GM18505 (cell line): ENCODE data around the gene MAEA.
"Not testable (repeated sequence)": the region's sequence is repeated elsewhere in the genome, so short reads cannot be mapped to it uniquely, and the experiment has no call there.

ENCODE experiments used
- ATAC-seq: cut with Tn5 transposase; IDR thresholded peaks from one replicate; pipeline ENCODE4 v1.9.1; 2021; ENCODE audit not compliant: unreplicated experiment
- POLR2A ChIP-seq: IDR thresholded peaks from 4 replicates; pipeline ENCODE4 v1.6.1; 2011; ENCODE audit warnings: borderline replicate concordance; ENCODE audit not compliant: insufficient read depth, insufficient read length; ENCODE audit errors: extremely low read depth

The MAEA gene

GRCh38 chr4:1330761-1331590 is 41.3 kb downstream of the MAEA start:
- no peak for ATAC-seq

GRCh38 chr4:1331591-1332353 is 42.1 kb downstream of the MAEA start:
- ATAC-seq = no peak
- no peak for TF ChIP-seq POLR2A

More at GRCh38 chr4:1330761-1331590, 41.3 kb downstream of the MAEA start:
- no peak for TF ChIP-seq POLR2A

DNA sequence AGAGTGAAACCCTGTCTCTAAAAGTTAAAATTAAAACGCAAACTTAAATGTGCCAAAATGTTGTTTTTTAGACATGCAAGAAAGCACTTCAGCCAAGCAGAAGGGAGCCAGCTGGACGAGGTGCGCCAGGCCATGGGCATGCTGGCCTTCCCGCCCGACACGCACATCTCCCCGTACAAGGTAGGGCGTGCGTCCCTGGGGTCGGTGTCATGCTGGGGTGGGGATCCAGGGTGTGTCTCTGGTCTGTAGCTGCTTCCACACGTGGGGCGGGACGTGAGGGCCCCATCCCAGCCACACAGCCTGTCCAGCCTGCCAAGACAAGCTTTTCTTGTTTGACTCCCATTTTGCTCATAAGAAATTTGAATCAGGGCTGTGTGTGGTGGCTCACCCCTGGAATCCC is 43.0 kb downstream of the MAEA start:
- TF ChIP-seq POLR2A = no peak

DNA sequence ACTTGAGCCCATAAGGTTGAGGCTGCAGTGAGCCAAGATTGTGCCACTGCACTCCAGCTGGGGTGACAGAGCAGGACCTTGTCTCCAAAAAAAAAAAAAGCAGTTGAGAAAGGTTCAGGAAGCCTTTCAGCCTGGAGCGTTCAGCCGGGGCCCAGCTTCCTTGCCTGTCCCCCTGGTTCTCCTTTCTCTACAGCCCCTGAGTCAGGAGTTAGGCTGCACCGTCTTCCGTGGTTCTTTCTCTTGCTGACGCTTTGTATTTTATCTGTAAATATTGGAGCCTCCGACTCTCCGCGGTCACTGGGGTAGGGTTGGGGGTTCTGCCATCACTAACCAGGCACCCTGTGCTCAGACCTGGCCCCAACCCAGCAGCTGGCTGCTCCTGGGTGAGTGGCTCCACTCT is 43.6 kb downstream of the MAEA start:
- no peak for TF ChIP-seq POLR2A
- no peak for ATAC-seq

More for the DNA sequence above, 43.0 kb downstream of the MAEA start:
- no peak for ATAC-seq

- not testable (repeated sequence) for ATAC-seq
These were observed 44.3 kb downstream of the MAEA start for GRCh38 chr4:1333851-1334578.

GRCh38 chr4:1334579-1334895 is 44.8 kb downstream of the MAEA start:
- ATAC-seq = no peak
- TF ChIP-seq POLR2A = no peak

DNA sequence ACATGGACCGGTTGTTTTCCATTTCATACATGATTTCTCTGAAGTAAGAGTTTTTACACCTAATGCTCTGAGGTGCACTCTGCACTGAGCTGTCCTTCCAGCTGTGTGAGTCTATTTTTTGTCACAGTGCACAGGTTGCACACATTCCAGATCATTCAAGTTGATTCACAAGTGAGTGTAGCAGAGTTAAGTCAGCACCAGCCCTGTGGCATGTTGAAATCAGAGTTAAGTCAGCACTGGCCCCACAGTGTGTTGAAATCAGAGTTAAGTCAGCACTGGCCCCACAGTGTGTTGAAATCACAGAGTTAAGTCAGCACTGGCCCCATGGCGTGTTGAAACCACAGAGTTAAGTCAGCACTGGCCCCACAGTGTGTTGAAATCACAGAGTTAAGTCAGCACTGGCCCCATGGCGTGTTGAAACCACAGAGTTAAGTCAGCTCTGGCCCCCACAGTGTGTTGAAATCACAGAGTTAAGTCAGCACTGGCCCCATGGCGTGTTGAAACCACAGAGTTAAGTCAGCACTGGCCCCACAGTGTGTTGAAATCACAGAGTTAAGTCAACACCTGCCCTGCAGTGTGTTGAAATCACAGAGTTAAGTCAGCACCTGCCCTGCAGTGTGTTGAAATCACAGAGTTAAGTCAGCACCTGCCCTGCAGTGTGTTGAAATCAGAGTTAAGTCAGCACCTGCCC is 45.6 kb downstream of the MAEA start:
- not testable (repeated sequence) for ATAC-seq

DNA sequence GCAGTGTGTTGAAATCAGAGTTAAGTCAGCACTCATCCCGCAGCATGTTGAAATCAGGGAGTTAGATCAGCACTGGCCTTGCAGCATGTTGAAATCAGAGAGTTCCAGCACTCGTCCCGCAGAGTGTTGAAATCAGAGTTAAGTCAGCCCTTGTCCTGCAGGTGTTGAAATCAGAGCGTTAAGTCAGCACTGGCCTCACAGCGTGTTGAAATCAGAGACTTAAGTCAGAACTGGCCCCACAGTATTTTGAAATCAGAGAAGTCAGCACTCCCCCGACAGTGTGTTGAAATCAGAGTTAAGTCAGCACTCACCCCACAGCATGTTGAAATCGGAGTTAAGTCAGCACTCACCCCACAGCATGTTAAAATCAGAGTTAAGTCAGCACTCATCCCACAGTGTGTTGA is 46.4 kb downstream of the MAEA start:
- TF ChIP-seq POLR2A = no peak
- no peak for ATAC-seq

- no peak for TF ChIP-seq POLR2A
- no peak for ATAC-seq
These were observed 47.7 kb downstream of the MAEA start for GRCh38 chr4:1337376-1337831.

- TF ChIP-seq POLR2A = no peak
- no peak for ATAC-seq
These were observed 48.5 kb downstream of the MAEA start for GRCh38 chr4:1337951-1338751.

- no peak for TF ChIP-seq POLR2A
- ATAC-seq = no peak
These were observed 49.2 kb downstream of the MAEA start for GRCh38 chr4:1338752-1339414.

DNA sequence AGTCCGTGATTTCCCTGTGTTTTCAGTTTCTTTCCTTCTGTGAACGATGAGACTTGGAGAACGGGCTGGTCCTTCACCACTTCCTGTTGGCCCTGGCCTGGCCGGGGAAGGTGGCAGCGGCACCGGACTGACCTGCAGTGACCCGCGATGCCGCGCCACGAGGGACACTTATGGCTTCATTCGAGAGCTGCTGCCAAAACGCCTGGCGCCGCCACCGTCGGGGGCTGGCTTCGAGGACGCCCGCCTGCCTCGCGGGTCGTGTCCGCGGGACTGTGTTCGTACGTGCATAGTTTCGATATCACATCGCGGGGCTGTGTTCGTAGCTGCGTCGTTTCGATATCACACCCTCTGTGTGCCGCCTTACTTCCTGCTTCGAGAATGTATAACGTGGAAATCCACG is 49.8 kb downstream of the MAEA start:
- TF ChIP-seq POLR2A = no peak
- no peak for ATAC-seq

DNA sequence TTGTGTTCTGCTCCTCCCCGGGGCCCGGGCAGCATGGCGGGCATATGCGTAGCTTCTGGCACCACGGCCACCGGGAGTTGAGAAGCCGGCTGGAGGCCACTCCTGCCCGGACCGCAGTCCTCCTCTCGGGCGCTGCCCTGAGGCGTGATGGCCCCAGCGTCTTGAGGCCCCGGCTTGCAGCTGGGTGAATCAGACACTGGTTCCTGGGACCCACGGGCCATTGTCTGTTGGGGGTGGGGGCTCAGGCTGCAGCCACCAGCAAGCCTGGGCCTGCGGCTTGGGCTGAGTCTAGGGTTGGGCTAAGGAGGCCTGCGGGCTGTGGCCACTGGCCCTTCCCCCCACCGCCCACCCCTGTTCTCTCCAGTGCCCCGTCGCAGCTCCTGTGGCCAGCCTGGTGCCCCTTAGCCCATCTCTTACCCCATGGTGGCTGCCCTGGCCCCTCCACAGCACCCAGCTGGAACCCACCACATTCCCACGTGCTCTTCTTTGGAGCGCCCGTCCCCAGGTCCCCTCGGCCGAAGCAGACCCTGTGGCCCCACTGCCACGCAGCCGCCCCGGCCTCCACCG is 50.6 kb downstream of the MAEA start:
- TF ChIP-seq POLR2A = no peak
- ATAC-seq = no peak
